Measurements from ENCODE around the gene LRRC4. TPM values are rescaled to one million over a fixed set of nuclear protein-coding genes. Genes with fewer than 3 reads are reported as not detected.

The LRRC4 gene
- total and polyA plus RNA-seq, 2 donors (not counting 3 experiments of a cell fraction or from before 2014, with no cell fraction given), result 3.8 to 4.2 TPM

DNA sequence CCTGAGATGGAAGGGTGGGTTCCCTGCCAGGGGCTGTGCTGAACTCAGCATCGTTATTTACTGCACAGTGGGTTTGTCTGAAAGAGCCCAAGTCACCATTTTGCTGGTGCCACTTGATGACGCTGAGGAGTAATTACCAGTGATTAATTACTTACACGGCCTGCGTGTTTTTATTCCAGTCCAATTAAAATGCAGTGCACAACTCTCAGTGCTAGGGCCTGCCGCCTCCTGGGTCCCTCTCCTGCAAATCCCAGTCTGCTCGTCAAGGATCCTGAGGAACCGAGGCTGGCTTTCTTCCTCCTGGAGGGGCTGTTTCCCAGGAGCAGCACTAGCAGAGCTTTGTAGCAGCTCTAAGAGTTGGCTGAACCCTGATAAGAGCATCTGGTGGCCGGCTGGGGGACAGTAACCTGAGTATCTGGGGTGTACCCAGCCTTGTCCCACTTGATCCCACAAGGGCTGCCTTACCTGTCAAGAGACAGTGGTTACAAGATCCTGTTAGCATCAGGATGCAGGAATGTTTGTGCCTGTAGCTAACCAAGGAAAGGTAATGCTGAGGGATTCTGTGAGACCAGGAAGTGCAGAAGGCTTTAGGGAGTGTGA, 45.1 kb upstream of the LRRC4 start:
- H3K27ac ChIP-seq (ENCODE audit: insufficient read depth, low read depth, low read length), result no peak overlapping the region
- no peak overlapping the region for H2AFZ ChIP-seq (ENCODE audit: low read depth, low read length)
- intact Hi-C loops (cut with micrococcal nuclease) (no loop called here), dilution Hi-C loops (cut with MboI; ENCODE audit: extremely low pct_ligation_motif_present, low sequenced_read_pairs) (no loop called here)
- H3K4me1 ChIP-seq (ENCODE audit: control insufficient read depth, extremely low read depth, insufficient read depth, low read length), result peaks cover 18% of the 10 kb centered on the region
- H3K4me2 ChIP-seq (ENCODE audit: insufficient read depth, low read length), result no peak overlapping the region
- DNase-seq (ENCODE audit: low read depth, low spot score) (no peak), FAIRE-seq (no peak)
- ChIA-PET POLR2A (no interaction called here), CTCF (interaction anchor here (0.7 to 2.6 kb wide), 6 partner anchors 8 to 368 kb away, joined by 3 to 10 read pairs (median 6); no protein-coding TSS in a partner anchor)
- no peaks in the 10 kb centered on the region for H4K20me1 ChIP-seq (replicated peaks; ENCODE audit: control insufficient read depth, extremely low read depth, insufficient read depth, low read length)
- TF ChIP-seq FOS (IDR thresholded peaks at IDR 0.05; ENCODE audit: borderline replicate concordance, insufficient read depth, low read length) (no peak), POLR2AphosphoS5 (IDR thresholded peaks at IDR 0.05; ENCODE audit: insufficient read depth, low read depth, low read length) (no peak), EZH2 (IDR thresholded peaks at IDR 0.05; ENCODE audit: borderline replicate concordance, low read depth, low read length, severe bottlenecking) (no peak), JUN (IDR thresholded peaks at IDR 0.05; ENCODE audit: borderline replicate concordance, insufficient read depth, insufficient read length, low read depth) (no peak), MYC (IDR thresholded peaks at IDR 0.05; ENCODE audit: low read depth, low read length) (no peak), CTCF (IDR thresholded peaks at IDR 0.05; ENCODE audit: extremely low read depth in 1 of 2, insufficient read depth in 1 of 2, low read depth in 1 of 2, low read length in 2 of 2) (no peak), GATA2 (IDR thresholded peaks at IDR 0.05; ENCODE audit: insufficient read depth, insufficient read length, low read depth, low read length) (no peak), POLR2A (IDR thresholded peaks at IDR 0.05; ENCODE audit: low read depth, low read length) (no peak)
- TF ChIP-seq, protein P1, sequence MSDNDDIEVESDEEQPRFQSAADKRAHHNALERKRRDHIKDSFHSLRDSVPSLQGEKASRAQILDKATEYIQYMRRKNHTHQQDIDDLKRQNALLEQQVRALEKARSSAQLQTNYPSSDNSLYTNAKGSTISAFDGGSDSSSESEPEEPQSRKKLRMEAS (IDR thresholded peaks at IDR 0.05; ENCODE audit: insufficient read depth, insufficient read length), result no peak
- no peak overlapping the region for H3K9ac ChIP-seq (replicated peaks; ENCODE audit: extremely low read depth, insufficient read depth, low read length)
- H3K79me2 ChIP-seq (ENCODE audit: control insufficient read depth, insufficient read depth, low read length), result no peaks in the 10 kb centered on the region
- H3K4me3 ChIP-seq (replicated peaks in 1 of 3; ENCODE audit: insufficient read depth in 1 of 3, low read depth in 1 of 3, low read length in 3 of 3), result no peak overlapping the region
- H3K9me1 ChIP-seq (replicated peaks; ENCODE audit: control insufficient read depth, extremely low read depth, insufficient read depth, low read length), result no peaks in the 10 kb centered on the region
- peaks cover under 1 to 15% of the 10 kb centered on the region in 2 experiments for H3K36me3 ChIP-seq (ENCODE audit: control insufficient read depth in 2 of 2, extremely low read depth in 1 of 2, insufficient read depth in 2 of 2, low read length in 2 of 2)
- H3K9me3 ChIP-seq (replicated peaks; ENCODE audit: control insufficient read depth, insufficient read depth, low read length), result no peaks in the 10 kb centered on the region
- no peaks in the 10 kb centered on the region for H3K27me3 ChIP-seq (ENCODE audit: control insufficient read depth in 2 of 2, insufficient read depth in 2 of 2, low read length in 2 of 2)
- BruUV-seq (replicated peaks), result no TSS peak
